A204.1 (cell line): ENCODE data around the gene ZXDC.

Experiments
- FAIRE-seq: peaks from 2 replicates; lab custom pipeline; 2012; peaks lifted over from hg19 to GRCh38; lab: Jason Lieb, UNC

ZXDC gene

DNA sequence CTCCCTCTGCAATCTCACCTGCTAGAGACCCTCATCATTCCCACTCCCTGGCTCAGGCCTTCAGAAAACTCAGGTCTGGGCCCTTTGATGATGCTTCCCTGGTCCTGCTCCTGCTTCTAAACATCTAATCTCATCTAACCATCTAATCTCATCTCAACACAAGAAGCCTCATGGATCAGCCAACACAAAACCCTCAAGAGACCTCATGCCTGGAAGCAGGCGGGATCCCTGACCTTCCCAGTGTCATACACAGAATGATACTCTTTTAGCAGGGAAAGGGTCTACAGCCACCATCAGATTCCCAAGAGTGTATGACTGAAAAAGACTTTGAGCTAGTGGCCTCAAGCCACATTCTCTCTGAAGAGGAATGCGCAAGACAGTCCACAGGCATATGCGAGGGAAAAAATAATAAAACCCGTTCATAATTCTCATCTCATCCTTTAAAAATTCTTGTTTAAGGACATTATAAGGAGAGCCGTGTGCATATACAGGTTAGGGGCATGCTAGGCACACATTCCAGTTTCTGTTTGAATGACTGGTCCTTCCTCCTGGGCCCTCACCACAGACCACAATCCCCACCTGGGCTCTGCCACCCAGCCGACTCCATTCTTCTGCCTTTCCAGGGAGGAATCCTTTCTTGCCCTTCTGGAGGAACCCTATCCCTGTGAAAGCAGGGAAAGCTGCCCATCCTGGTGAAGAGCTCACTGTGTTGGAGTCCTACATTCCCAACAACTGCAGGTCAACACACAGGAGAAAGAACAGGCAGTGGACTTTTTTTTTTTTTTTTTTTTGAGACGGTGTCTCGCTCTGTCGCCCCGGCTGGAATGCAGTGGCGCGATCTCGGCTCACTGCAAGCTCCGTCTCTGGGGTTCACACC is 2.2 kb downstream of the ZXDC start:
- FAIRE-seq, result no peak

DNA sequence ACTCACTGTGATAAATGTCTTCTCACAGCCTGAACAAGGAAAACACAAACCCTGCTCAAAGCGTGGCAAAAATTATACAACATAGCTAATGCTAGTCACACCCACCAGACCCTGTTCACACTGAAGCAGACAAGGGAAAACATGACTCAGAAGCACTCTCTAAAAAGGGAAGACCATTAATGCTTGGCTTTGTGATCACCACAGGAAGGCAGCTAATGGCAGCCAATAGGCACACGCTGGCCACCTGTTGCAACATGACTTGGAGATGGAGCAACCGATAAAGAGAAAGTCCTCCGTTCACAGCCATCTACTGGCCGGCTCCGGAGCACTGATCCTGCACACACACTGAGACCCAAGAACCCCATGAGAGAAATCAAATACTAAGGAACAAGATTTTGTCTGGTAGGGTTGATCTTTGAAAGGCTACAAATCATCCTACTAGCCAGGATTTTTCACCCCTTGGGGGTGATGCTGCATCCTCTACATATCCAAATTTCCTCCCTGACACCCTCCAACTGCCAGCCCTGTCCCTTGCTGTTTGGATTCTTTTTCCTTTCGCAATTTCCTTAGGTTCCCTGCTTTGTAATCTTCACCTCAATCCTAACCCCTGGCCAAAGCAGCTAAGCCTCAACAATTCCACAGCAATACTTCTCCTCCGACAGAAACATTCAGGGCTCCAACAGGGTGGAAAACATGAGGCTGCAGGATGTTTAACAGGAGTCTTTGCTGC is 3.2 kb downstream of the ZXDC start:
- FAIRE-seq, result no peak

DNA sequence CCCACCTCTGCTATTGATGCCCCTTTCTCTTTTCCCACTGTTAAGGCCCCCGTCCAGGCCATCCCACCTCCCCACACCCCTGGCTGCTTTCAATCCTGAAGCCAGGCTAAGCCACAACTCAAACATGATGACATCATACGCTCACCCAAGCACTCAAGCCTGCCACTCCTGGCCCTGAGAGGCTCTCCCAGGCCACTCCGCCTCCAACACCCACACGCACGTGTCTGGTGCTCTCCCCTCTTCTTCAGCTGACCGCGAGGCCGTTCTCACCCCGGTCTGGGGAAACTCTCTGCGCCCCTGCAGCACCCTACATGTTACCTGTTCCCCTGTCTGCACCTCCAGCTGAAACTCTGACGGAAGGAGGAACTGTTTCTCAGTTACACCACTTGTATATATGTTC is 6.2 kb downstream of the ZXDC start:
- FAIRE-seq, result no peak

DNA sequence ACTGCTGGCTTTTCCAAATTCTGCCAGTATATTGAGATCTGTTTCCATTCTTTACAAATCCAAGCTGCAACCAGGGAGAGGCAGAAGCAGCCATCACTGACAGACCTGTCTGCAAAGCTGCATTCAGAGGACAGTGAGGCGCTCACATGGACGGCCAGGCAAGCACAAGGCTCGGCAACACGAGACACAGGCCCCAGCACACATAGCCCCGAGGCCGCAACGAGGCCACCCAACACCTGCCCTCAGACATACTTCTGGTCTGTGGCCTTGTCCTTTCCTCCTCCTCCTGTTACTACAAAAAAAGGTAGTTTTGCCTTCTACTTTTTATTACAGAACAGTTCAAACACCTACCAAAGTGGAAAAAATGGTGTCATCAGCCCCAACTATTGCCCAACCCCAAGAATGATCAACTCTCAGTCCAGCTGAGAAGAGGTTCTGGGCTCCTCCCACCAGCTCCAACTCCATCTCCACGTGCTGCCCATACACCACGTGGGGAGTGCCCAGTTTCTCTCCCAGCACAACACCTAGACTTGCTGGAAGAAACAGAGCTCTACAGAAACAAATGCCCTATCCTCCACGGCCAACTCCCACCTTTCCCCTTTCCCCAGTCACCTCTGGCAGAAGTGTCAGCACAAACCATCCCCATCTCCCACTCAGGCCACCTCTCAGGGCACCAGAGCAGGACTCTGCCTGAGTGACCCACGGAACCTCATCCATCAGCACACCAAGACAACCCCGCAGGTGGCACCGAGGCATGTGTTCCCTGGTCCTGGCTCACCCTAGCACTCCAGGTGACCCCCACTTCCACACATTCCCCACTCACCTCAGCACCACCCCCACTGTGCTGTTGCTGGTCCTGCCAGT is 7.4 kb downstream of the ZXDC start:
- no peak for FAIRE-seq

DNA sequence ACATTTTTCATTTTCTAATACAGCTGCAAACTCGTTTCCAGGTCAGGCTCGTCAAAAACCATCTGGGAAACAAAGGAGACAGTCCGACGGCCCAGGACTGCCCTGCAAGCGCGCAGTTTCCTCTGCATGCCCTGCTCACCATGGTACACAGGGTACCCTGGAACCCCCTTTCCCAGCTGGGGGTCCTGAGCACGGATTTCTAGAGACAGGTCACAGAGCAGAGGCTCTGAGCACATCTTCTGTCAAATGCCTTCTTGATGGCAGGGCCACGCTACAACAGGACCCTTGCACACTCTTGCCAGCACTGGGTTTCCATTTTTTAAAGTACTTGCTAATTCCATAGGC is 8.1 kb downstream of the ZXDC start:
- no peak for FAIRE-seq

DNA sequence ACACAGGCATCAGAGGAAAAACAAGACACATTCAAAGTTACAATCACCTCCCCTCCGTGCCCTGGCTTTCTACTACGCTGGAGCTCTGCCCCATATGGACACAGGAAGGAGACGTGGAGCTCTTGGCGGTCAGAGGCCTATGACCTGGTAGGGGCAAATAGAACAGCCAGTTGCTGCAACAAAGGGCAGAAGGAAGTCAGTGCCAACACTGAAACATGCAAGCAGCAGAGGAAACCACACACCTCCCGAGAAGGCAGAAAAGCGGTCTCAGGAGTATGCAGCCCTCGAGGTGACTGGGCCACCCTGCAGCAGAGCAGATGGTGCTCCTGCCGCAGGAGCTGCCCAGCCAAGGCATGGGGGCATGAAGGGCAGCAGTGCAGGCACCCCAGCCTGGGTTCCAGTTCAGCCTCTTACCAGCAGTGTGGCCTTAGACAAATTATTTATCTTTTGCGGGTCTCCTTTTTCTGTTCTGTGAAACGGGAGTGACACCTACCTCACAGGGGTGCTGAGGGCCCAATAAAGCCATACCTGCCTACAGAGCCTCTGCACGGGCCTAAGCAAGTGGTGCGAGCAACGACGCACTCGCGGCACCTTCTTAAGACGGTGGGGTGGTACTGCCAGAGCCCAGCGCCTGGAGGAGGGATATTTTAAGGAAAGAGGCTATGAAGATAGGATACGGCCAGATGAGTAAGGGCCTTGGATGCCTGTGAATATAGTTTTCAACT is 8.6 kb downstream of the ZXDC start:
- no peak for FAIRE-seq

DNA sequence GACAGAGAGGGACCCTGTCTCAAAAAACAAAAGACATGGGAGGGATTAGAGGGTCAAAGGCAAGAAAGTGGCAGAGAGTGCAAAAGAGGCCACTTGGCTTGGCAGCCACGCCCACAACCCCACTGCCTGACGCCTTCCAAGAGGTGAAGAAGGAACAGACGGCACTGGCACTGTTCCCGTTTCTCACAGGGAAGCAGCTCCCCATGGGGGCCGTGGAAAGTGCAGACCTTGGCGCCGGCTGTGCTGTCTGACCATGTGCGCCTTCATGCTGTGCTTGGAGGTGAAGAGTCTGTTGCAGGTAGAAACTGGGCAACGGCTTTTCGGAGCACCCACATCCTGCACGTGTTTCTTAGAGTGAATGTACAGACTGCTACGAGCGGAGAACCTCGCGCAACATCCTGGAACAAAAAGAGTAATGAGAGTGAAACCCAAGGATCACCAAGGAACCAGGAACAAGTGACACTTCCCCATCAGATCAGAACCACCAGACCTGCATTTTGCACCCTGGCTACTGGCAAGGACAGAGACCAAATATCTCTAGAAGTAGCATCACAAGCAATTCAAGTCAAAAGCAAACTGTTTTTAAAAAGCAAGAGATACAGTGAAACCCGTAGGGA is 9.7 kb downstream of the ZXDC start:
- FAIRE-seq, result no peak

DNA sequence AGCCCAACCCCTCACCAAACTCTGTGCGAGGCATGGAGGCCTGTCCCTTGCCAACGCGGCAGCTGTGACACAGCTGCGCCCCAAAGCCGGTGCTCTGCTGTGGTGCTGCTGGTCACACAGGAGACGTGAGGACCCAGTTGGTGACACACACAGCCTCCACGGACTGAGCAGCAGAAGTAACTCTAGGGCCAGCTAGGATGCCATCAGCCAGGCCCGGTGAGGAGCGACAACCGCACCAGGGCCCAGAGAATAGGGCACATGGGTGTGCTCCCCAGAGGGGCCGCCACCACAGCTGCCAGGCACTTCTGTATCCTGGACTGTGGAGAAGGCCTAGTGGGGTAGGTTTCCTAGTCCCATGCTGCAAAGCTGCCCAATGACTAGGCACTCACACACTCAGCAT is 10.7 kb downstream of the ZXDC start:
- no peak for FAIRE-seq

DNA sequence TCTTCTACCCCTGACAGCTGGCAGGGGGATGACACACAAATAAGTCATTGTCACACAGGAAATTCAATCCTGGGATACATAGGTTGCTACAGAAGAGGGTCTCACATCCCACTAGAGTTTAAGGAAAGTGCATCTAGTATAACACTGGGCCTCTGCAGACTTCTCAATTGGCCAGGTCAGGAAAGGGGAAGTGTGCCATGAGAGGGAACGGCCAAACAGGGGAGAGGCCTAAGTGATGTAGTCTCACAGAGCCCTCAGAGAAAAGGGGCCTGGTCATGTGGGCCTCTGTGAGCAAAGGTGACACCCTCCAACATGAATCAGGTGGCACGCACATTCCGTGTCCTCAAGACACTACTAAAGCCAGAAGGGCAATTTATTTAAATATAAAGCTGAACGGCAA is 11.2 kb downstream of the ZXDC start:
- FAIRE-seq, result no peak

DNA sequence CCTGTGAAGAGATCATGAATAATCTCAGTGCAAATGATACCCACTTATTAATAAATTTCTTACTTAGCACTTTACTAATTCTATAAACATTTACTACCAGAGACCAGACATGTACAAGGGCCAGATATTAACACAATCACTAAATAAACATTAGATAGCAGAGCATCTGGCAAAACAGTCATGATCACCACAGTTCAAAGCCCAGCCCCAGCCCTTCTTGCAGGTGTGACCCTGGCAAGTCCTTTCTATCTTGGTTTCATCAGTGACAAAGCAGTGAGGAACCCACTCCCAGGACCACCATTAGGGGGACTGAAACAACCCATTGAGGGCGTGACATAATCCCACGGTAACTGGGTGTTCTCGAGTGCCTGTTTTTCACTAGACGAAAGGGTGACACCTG is 11.6 kb downstream of the ZXDC start:
- FAIRE-seq, result no peak

DNA sequence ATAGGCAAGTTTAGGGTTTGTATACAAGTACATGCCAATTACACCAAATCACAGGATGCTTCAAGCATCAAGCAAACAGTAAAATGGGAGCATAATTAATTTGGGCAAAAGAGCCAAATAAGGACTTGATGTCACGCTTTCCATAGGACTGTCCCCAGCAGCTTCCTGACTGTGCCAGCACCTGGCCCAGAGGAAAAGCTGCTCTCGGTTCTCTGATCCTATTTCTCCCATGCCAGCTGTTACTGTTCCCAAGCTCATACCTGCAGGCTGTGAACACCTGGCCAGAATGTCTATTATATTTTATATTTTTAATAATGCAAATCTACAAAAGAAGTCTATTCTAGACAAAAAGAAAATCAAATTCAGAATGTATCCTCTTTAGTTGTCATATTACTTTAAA is 12.2 kb downstream of the ZXDC start:
- no peak for FAIRE-seq

DNA sequence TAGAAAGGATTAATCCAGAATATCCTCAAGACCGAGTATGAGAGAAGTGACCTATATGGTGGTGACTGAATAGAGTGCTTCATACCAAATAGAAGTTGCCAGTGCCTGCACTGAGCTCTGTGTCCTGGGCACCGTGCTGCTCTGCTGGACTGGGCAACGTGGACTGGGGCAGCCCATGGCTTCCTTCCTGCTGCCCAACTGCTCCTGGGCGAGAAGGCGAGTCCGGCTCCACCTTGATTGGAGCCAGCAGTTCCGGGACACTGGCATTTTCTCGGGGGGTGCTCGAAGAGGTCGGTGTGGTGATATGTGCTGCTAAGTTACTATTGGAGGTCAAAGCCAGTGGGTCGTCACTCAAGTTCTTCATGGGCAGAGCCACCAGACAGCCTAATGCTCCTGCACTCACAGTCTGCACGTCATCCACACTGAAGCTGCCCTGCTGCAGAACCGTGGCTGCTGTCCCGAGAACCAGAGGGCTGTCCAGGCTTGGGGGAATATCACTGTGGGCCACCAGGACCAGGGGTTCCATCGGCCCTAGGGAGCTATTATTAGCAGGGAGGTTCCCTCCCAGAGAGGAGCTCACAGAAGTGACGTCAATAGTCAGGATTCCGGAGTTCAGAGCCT is 14.1 kb downstream of the ZXDC start:
- FAIRE-seq, result no peak

DNA sequence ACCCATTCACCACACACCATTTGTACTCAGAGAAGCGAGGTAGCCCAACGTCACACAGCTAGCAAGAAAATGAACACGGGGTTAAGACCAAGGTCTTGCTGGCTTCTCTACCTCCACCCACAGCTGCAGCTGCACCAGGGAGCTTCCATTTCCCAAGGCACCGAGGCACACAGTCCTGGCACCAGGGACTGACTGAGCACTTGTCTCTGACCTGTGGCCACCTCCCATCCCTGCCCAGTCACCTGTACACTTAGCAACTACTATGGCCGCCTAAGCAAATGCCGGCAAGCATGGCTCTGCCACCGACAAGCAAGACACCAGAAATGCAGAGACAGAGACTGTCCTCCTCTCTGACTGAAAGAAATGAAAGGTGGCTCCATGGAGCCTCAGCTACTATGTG is 15.3 kb downstream of the ZXDC start:
- no peak for FAIRE-seq

DNA sequence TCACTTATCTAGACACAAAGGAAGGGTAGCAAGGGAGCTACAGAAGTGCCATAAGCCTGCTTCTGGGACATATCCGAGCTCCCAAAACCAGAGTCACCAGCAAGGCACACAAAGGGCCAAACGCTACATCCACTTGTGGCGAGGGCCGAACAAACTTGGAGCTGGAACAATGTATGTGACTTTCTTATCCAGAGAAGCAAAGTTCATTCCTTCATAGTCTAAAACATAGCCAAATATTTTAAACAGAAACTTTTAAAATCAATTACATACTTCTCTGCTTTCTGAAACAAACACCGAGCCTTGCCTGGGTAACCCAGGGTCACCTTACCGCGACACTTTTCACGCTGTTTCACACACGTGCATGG is 15.9 kb downstream of the ZXDC start:
- FAIRE-seq, result no peak

DNA sequence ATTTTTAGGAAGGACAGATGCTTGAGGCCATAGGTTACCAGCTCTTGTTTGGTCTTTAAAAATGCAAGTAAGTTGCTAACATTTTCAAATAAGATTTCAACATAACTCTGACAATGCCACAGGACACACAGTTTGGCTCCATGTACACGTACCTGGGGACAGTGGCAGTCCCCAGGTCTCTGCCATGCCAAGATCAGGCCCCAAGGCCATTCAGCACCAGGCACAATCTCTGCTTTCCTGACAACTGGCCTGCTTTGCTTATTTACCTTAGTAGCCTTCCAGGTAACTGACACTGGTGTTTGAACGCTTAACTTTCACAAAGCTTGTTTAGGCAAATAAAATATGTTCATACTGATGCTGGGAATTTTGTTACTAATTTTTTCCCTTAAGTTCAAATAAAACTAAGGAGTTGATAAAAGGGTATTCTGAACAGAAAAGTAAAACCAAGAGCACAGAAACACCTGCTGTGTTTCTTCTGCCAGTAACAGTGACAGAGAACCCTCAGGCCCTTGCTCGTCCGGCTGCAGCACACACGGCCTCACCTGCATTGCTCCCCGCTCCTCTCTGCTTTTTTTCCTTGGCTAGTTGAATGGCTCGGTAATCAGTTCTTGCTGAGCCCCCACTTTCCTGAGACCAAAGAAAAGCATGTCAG is 16.5 kb downstream of the ZXDC start:
- no peak for FAIRE-seq

DNA sequence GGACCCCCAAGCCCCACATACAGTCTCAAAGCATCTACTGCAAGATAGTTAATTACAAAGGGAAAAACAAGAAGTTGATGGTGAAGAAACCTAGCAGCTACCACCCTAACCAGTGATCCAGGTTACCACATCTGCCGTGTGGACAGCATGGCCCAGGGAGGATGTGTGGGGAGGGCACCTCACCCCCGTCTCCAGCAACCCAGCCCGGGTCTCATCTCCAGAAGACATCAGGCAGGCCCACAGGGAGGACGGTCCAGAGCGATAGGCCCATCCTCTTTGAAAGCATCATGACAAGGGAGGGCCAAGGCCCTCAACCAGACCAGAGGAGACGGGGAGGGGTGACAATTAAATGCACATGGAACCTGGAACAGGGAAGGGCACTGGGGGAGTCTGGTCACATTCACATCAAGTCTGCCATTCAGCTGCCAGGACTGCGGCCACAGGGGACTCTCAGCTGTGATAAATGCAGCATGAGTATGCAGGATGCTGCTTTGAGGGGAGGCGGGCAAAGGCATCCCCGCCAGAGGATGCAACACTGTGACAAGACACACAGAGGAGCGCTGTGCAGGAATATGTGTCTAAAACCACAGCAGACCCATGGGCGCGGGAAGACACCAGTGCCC is 18.8 kb downstream of the ZXDC start:
- no peak for FAIRE-seq

DNA sequence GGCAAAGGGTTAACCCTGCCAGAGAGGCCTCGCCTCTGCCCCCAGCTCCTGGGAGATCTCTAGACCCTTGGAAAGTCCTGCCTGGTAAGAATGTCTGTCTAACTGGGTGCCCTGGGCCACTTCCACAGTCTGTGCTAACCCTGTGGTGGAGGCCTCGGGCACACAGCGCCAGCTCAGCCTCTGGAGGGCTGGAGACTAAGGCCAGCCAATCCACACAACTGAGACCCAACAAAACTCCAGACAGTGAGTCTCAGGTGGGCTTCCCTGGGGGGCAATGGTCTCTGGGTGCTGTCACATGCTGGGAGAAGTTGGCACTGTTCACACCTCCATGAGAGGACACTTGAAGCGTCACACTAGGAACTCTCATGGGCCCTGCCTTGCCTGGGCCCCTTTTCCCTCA is 19.5 kb downstream of the ZXDC start:
- FAIRE-seq, result no peak

DNA sequence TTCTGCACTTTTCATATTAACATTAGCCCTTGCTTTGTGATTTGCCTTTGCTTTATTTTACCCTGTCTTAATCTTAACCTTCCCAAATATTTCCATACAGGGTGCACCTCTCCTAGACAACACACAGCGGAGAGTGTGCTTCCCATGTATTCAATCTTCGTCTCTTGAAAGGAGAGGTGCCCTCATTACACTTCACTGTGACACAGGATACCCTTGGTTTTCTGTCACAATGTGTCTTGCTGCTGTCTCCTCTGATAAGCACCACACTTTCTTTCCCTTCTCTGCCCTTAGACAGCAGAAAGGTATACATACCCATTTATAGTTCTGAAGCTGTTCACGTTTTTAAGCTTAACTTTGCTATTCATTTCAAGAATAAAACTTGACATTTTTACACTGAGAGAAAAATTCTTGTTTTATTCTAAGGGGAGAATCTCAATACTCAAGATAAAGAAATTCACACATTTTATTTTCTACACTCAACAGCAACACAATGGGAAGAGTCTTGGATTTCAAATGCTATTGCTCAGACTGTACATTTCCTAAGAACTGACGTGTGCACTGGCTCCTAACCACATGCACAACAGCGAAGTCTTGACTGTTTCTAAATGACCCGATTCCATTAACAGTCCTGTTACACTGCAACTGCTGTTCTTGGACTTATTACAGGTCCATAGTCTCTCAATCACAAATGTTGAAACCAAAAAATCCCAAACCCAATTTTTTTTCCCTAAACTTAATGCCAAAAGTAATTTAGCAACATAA is 21.1 kb downstream of the ZXDC start:
- no peak for FAIRE-seq

DNA sequence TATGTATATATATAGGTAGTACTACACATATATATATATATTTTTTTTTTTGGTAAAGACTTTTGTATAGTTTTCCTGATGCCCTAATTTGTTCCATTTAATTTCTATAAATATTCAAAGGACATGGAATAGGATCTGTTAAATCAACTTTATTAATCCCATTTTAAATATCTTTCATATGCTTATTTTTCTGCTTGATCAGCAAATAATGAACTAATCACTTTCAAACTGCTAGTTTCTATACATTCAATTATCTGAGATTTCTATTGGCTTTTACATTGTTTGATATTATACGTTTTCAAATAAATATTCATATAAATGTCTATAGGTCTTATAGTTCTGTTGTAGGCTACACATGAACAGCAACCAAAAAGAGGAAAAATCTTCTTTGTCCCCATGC is 21.7 kb downstream of the ZXDC start:
- no peak for FAIRE-seq

DNA sequence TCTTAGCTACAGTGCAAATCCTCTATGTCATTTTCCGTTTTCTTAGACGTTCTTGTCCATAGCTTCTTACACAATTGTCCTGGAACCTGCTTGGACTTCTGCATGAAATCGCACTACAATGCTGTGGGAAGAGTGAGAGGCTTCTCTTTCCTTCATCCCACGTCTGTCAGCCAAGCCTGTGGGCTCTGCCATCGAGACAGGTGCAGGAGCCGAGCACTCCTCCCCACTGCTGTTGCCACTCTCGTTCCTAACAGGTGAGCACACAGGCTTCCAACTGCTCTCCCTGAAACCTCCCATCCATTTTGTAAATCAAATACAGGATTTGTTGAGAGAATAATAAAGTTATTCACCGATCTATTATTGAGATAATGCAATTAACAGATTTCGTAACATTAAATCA is 23.5 kb downstream of the ZXDC start:
- no peak for FAIRE-seq
